Measurements from ENCODE around the gene KDM4B.

DNA sequence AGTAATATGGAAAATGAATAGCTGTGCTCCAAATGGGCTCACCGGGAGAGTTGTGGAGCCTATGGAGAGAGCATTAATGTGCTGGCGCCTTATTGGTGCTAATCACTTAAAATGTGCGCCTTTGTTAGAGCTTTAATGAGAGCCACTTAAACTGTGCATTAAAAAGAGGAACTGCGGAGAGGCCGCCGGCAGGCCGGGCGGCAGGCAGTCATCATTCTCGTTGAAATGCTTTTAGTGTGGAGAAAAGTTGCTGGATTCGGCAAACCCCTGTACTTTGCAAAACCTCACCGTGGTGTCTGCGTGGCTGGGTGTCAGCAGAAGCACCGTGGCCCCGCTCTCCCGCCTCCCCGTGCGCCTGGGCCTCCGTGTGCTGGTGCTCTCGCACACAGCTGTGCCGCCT, 105.5 kb downstream of the KDM4B start:
- TF ChIP-seq, protein P1, sequence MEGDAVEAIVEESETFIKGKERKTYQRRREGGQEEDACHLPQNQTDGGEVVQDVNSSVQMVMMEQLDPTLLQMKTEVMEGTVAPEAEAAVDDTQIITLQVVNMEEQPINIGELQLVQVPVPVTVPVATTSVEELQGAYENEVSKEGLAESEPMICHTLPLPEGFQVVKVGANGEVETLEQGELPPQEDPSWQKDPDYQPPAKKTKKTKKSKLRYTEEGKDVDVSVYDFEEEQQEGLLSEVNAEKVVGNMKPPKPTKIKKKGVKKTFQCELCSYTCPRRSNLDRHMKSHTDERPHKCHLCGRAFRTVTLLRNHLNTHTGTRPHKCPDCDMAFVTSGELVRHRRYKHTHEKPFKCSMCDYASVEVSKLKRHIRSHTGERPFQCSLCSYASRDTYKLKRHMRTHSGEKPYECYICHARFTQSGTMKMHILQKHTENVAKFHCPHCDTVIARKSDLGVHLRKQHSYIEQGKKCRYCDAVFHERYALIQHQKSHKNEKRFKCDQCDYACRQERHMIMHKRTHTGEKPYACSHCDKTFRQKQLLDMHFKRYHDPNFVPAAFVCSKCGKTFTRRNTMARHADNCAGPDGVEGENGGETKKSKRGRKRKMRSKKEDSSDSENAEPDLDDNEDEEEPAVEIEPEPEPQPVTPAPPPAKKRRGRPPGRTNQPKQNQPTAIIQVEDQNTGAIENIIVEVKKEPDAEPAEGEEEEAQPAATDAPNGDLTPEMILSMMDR (IDR thresholded peaks at IDR 0.05), result no peak
- no peak for TF ChIP-seq POLR2A (IDR thresholded peaks at IDR 0.05)
